CD4-positive, alpha-beta memory T cell (primary cell): Measurements from ENCODE around the gene CNBP. TPM values are rescaled to one million over a fixed set of nuclear protein-coding genes. Genes with fewer than 3 reads are reported as not detected.
"Not testable (repeated sequence)": the region's sequence is repeated elsewhere in the genome, so short reads cannot be mapped to it uniquely, and the experiment has no call there.

Experiments
- CTCF ChIA-PET: fragments of 350-600 bp; sonication (Branson Sonifier 250); formaldehyde crosslinking; loops from one replicate; lab custom pipeline; 2021; ENCODE audit warnings: inconsistent platforms; ENCODE audit not compliant: partially characterized antibody; lab: Charles Lee
- POLR2A ChIA-PET: fragments of 350-600 bp; sonication (Branson Sonifier 250); formaldehyde crosslinking; loops from one replicate; lab custom pipeline; 2021; ENCODE audit not compliant: partially characterized antibody; lab: Charles Lee
- DNase-seq, 5 donors: peaks; one replicate each; pipeline versions ENCODE4 v3.0.0 to v3.0.0-alpha.2; 2020 to 2022; ENCODE audit warnings: mixed read lengths in 1 of 5
- H3K27ac ChIP-seq: one replicate; pipeline ENCODE4 v1.7.0; 2013; ENCODE audit warnings: low read depth, low read length
- H3K27me3 ChIP-seq: 2 replicates; pipeline ENCODE4 v1.7.0; 2013; ENCODE audit warnings: mild to moderate bottlenecking, low read length, moderate library complexity; ENCODE audit not compliant: insufficient read depth
- H3K36me3 ChIP-seq: 2 replicates; pipeline ENCODE4 v1.7.0; 2013; ENCODE audit warnings: mild to moderate bottlenecking, low read length, moderate library complexity; ENCODE audit not compliant: insufficient read depth
- H3K4me1 ChIP-seq: 2 replicates; pipeline ENCODE4 v1.7.0; 2013; ENCODE audit warnings: mild to moderate bottlenecking, low read length, moderate library complexity; ENCODE audit not compliant: insufficient read depth
- H3K4me3 ChIP-seq, 2 donors: one replicate each; pipeline ENCODE4 v1.7.0; 2013; ENCODE audit warnings: low read length in 2 of 2, mild to moderate bottlenecking in 1 of 2
- H3K9me3 ChIP-seq, 2 donors: one replicate each; pipeline ENCODE4 v1.7.0; 2013; ENCODE audit warnings: low read length in 2 of 2, control low read depth in 1 of 2; ENCODE audit not compliant: control insufficient read depth in 1 of 2
- H3K27ac Mint-ChIP-seq, 7 donors: one replicate each; pipeline ENCODE4 v1.8.0; 2020 to 2021; ENCODE audit warnings: mixed read lengths in 7 of 7, mild to moderate bottlenecking in 6 of 7, inconsistent platforms in 3 of 7, moderate library complexity in 3 of 7
- H3K27me3 Mint-ChIP-seq, 2 donors: one replicate each; pipeline ENCODE4 v1.8.0; 2020 to 2021; ENCODE audit warnings: mixed read lengths in 2 of 2
- H3K36me3 Mint-ChIP-seq, 2 donors: one replicate each; pipeline ENCODE4 v1.8.0; 2020 to 2021; ENCODE audit warnings: mixed read lengths in 2 of 2, inconsistent platforms in 1 of 2, mild to moderate bottlenecking in 1 of 2
- H3K4me1 Mint-ChIP-seq, 4 donors: one replicate each; pipeline ENCODE4 v1.8.0; 2020 to 2021; ENCODE audit warnings: mixed read lengths in 4 of 4, mild to moderate bottlenecking in 1 of 4
- H3K4me3 Mint-ChIP-seq, 8 donors: one replicate each; pipeline ENCODE4 v1.8.0; 2020 to 2021; ENCODE audit warnings: mixed read lengths in 8 of 8, mild to moderate bottlenecking in 7 of 8, moderate library complexity in 6 of 8, inconsistent platforms in 3 of 8
- H3K9me3 Mint-ChIP-seq, 8 donors: one replicate each; pipeline ENCODE4 v1.8.0; 2020 to 2021; ENCODE audit warnings: mixed read lengths in 8 of 8, mild to moderate bottlenecking in 5 of 8, inconsistent platforms in 3 of 8, moderate library complexity in 1 of 8
- intact Hi-C: fragments of 100-400 bp; cut with micrococcal nuclease; formaldehyde crosslinking; loops from one replicate; pipeline ENCODE4 v1.15.1; 2023
- polyA plus RNA-seq, 2 donors: library from polyadenylated mRNA; unstranded; fragments of 300-500 nt; fragmentation: Illumina TruSeq; gene quantifications; one replicate each; pipeline ENCODE4 v1.2.3, GENCODE V29; 2021
- total RNA-seq, 2 experiments: library from RNA; stranded (reverse); gene quantifications; one replicate each; pipeline ENCODE4 v1.2.3, GENCODE V29; 2021

The CNBP gene
- total and polyA plus RNA-seq, 4 experiments from 2014 or later, result 369 to 1,608 (median 669) TPM

- ChIA-PET CTCF (interaction anchor here (1.9 kb wide), 1 partner anchor 83 kb away, joined by 4 read pairs; no protein-coding TSS in a partner anchor), POLR2A (interaction anchor here (0.6 kb wide), 1 partner anchor 17 kb away, joined by 4 read pairs; no protein-coding TSS in a partner anchor)
- H3K27ac Mint-ChIP-seq, H3K4me1 ChIP-seq, H3K27me3 Mint-ChIP-seq, H3K4me1 Mint-ChIP-seq, H3K9me3 ChIP-seq, H3K9me3 Mint-ChIP-seq, DNase-seq, H3K4me3 ChIP-seq, H3K27me3 ChIP-seq, H3K27ac ChIP-seq, H3K4me3 Mint-ChIP-seq, intact Hi-C loops: not testable (repeated sequence)
- peaks cover 40% of the 10 kb centered on the region for H3K36me3 ChIP-seq
- H3K36me3 Mint-ChIP-seq, result peaks cover 32 to 54% of the 10 kb centered on the region in 2 donors
Observed at GRCh38 chr3:129136275-129136674, 47.4 kb downstream of the CNBP start.

DNA sequence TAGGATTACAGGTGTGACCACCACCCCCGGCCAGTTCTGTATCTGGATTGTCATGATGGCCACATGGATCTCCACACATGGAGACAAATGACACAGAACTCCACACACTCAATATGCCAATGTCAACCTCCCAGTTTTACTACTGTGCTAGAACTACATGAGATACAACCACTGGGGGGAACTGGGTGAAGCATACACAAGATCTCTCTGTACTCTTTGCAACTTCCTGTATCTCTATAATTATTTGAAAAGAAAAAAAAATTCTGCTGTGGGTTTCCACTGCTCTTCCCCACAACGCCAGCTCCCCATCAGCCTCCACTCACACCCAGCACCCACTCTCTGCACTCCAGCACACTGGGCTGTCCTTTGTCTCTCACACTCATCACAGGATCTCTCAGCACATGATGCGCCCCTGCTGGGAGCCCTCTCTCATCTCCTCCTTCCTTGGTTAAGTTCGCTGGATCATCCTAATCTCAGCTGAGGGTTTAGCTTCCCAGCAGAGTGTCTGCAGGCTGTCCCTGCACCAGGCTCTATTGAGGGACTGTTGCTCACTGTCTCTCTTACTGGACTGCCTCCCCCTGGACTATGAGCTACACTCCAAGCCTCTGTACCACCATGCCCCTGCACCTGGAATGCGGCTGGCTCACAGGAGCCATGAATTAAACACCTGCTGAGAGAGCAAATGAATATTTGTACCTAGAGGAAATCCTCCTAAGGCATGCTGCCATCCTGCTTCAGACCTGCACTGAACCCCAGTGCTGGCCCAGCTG is 51.4 kb downstream of the CNBP start:
- no peaks in the 10 kb centered on the region for H3K9me3 Mint-ChIP-seq
- Histone ChIP-seq H3K4me1 (no peaks in the 10 kb centered on the region), H3K9me3 (no peaks in the 10 kb centered on the region), H3K27me3 (no peaks in the 10 kb centered on the region), H3K36me3 (peaks cover 52% of the 10 kb centered on the region), H3K27ac (no peak overlapping the region), H3K4me3 (no peak overlapping the region)
- H3K4me3 Mint-ChIP-seq, result no peak overlapping the region
- POLR2A ChIA-PET, result interaction anchor here (4.2 kb wide), 1 partner anchor 10 kb away, joined by 28 read pairs; the partner anchor contains the start of gene RAB43
- CTCF ChIA-PET, result interaction anchor here (0.7 to 1.7 kb wide), 4 partner anchors 30 to 162 kb away, joined by 3 to 8 read pairs (median 6); no protein-coding TSS in a partner anchor
- H3K4me1 Mint-ChIP-seq, result peaks cover 0 to 6% (median 4%) of the 10 kb centered on the region in 4 donors
- peaks cover 40 to 62% of the 10 kb centered on the region in 2 donors for H3K36me3 Mint-ChIP-seq
- no peak for DNase-seq
- no peaks in the 10 kb centered on the region for H3K27me3 Mint-ChIP-seq
- H3K27ac Mint-ChIP-seq, result peak overlapping the region in 5 of 7 donors; percentile 45 to 88 (median 55)
- intact Hi-C loops, result no loop called here

GRCh38 chr3:129131465-129132088 is 52.1 kb downstream of the CNBP start:
- no peaks in the 10 kb centered on the region for H3K9me3 ChIP-seq
- Mint-ChIP-seq H3K27me3 (no peaks in the 10 kb centered on the region), H3K9me3 (no peaks in the 10 kb centered on the region), H3K36me3 (peaks cover 40 to 64% of the 10 kb centered on the region in 2 donors), H3K4me1 (peaks cover 0 to 8% (median 5%) of the 10 kb centered on the region in 4 donors), H3K27ac (peak overlapping the region in 3 of 7 donors; percentile 34 to 55 (median 38)), H3K4me3 (no peak overlapping the region)
- no peak for DNase-seq
- intact Hi-C loops, result no loop called here
- H3K36me3 ChIP-seq, result peaks cover 52% of the 10 kb centered on the region
- CTCF ChIA-PET, result interaction anchor here (0.7 to 1.7 kb wide), 3 partner anchors 31 to 78 kb away, joined by 3 to 8 read pairs (median 3); no protein-coding TSS in a partner anchor
- no peak overlapping the region for H3K27ac ChIP-seq
- no peak overlapping the region for H3K4me3 ChIP-seq
- H3K4me1 ChIP-seq, result no peaks in the 10 kb centered on the region
- H3K27me3 ChIP-seq, result no peaks in the 10 kb centered on the region
- POLR2A ChIA-PET, result interaction anchor here (4.2 kb wide), 1 partner anchor 10 kb away, joined by 28 read pairs; the partner anchor contains the start of gene RAB43

DNA sequence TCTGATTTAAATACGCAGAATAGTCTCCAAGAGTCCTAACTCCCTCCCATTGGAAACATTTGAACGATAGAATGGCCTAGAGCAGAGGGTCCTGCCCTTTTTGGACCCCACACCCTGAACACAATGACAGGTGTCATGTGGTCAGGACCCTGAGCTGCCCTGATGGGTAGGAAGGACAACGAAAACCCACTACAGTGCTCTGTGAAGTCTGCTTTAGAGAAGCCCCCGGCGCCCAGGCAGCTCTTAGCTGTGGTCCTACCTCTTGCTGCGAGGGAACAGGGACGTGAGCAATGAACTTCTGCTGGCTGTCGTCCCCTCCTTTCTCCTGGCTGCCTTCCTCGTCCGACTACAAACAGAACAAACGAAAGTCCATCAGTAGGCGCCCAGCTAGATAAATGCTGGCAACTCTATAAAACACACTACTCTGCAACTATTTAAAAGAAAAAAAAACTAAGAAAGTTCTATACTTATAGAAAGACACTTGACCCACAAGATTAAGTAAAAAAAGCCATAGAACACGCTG is 53.3 kb downstream of the CNBP start:
- POLR2A ChIA-PET, result no interaction called here
- Histone ChIP-seq H3K4me3 (no peak overlapping the region), H3K4me1 (no peaks in the 10 kb centered on the region), H3K27ac (no peak overlapping the region), H3K9me3 (no peaks in the 10 kb centered on the region), H3K27me3 (no peaks in the 10 kb centered on the region), H3K36me3 (peaks cover 52% of the 10 kb centered on the region)
- DNase-seq, result no peak
- Mint-ChIP-seq H3K9me3 (no peaks in the 10 kb centered on the region), H3K36me3 (peaks cover 40 to 61% of the 10 kb centered on the region in 2 donors), H3K4me3 (peak overlapping the region in 1 of 8 donors; percentile 33), H3K27ac (peak overlapping the region in 3 of 7 donors; percentile 32 to 48 (median 37)), H3K27me3 (no peaks in the 10 kb centered on the region), H3K4me1 (peaks cover 0 to 8% (median 5%) of the 10 kb centered on the region in 4 donors)
- CTCF ChIA-PET, result no interaction called here
- intact Hi-C loops, result no loop called here

GRCh38 chr3:129128357-129129155 is 55.1 kb downstream of the CNBP start:
- Mint-ChIP-seq H3K27me3 (no peaks in the 10 kb centered on the region), H3K36me3 (peaks cover 29 to 48% of the 10 kb centered on the region in 2 donors), H3K9me3 (no peaks in the 10 kb centered on the region), H3K4me3 (no peak overlapping the region), H3K27ac (peak overlapping the region in 3 of 7 donors; percentile 32 to 63 (median 35)), H3K4me1 (peaks cover 3 to 10% (median 5%) of the 10 kb centered on the region in 4 donors)
- DNase-seq, result no peak
- no peak overlapping the region for H3K27ac ChIP-seq
- intact Hi-C loops, result no loop called here
- H3K27me3 ChIP-seq, result no peaks in the 10 kb centered on the region
- H3K4me3 ChIP-seq, result no peak overlapping the region
- H3K4me1 ChIP-seq, result peaks cover 1% of the 10 kb centered on the region
- CTCF ChIA-PET, result interaction anchor here (0.6 to 2.2 kb wide), 2 partner anchors 76 to 155 kb away, joined by 3 to 8 read pairs; no protein-coding TSS in a partner anchor
- no peaks in the 10 kb centered on the region for H3K9me3 ChIP-seq
- peaks cover 37% of the 10 kb centered on the region for H3K36me3 ChIP-seq
- POLR2A ChIA-PET, result interaction anchor here (1.3 to 1.4 kb wide), 2 partner anchors 8 to 35 kb away, joined by 3 to 4 read pairs; no protein-coding TSS in a partner anchor

- H3K36me3 ChIP-seq, result peaks cover 24% of the 10 kb centered on the region
- H3K27ac ChIP-seq, result no peak overlapping the region
- POLR2A ChIA-PET, result interaction anchor here (0.7 to 1.6 kb wide), 3 partner anchors 9 to 186 kb away, joined by 3 to 5 read pairs (median 4); partner anchors contain the start of gene COPG1
Observed at GRCh38 chr3:129126726-129127280, 56.9 kb downstream of the CNBP start.

More at GRCh38 chr3:129126726-129127280, 56.9 kb downstream of the CNBP start:
- H3K9me3 ChIP-seq, result no peaks in the 10 kb centered on the region
- CTCF ChIA-PET, result interaction anchor here (1.1 to 2.2 kb wide), 2 partner anchors 74 to 157 kb away, joined by 3 to 8 read pairs; no protein-coding TSS in a partner anchor
- Mint-ChIP-seq H3K9me3 (no peaks in the 10 kb centered on the region), H3K4me3 (no peak overlapping the region), H3K27me3 (no peaks in the 10 kb centered on the region), H3K27ac (peak overlapping the region; percentile 57 to 91 (median 76)), H3K36me3 (peaks cover 17 to 33% of the 10 kb centered on the region in 2 donors), H3K4me1 (peaks cover 6 to 18% (median 13%) of the 10 kb centered on the region in 4 donors)
- DNase-seq, result no peak
- intact Hi-C loops, result no loop called here
- H3K27me3 ChIP-seq, result no peaks in the 10 kb centered on the region
- peaks cover 15% of the 10 kb centered on the region for H3K4me1 ChIP-seq
- no peak overlapping the region for H3K4me3 ChIP-seq
